GM12873 (cell line): ENCODE data around the gene PROCA1.

Experiments
- TF ChIP-seq, protein P1 (sequence below): IDR thresholded peaks from 2 replicates; pipeline ENCODE4 v1.5.1; 2012; ENCODE audit warnings: low read depth, mild to moderate bottlenecking, moderate library complexity, low read length, control low read depth; ENCODE audit not compliant: insufficient read depth; ENCODE audit errors: missing control alignments

Gene PROCA1

DNA sequence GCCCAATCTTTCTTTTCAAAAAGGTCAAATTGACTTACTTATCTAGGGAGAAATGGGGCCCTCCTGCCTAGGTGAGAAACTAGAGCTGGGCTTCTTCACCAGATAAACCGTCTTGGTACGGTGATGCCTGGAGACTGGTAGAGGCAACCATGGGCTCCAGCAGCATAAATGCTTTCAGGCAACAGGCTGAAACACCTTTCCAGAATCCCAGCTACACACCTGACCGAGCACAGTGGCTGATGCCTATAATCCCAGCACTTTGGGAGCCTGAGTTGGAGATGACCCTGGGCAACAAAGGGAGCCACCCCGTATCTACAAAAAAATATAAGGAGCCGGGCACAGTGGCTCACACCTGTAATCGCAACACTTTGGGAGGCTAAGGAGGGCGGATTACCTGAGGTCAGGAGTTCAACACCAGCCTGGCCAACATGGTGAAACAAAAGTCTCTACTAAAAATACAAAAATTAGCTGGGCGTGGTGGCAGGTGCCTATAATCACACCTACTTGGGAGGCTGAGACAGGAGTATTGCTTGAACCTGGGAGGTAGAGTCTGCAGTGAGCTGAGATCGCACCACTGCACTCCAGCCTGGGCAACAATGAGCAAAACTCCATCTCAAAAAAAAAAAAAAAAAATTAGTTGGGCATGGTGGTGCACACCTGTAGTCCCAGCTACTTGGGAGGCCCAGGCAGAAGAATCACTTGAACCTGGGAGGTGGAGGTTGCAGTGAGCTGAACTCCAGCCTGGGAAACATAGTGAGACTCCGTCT is 40.1 kb upstream of the PROCA1 start:
- TF ChIP-seq, protein P1, sequence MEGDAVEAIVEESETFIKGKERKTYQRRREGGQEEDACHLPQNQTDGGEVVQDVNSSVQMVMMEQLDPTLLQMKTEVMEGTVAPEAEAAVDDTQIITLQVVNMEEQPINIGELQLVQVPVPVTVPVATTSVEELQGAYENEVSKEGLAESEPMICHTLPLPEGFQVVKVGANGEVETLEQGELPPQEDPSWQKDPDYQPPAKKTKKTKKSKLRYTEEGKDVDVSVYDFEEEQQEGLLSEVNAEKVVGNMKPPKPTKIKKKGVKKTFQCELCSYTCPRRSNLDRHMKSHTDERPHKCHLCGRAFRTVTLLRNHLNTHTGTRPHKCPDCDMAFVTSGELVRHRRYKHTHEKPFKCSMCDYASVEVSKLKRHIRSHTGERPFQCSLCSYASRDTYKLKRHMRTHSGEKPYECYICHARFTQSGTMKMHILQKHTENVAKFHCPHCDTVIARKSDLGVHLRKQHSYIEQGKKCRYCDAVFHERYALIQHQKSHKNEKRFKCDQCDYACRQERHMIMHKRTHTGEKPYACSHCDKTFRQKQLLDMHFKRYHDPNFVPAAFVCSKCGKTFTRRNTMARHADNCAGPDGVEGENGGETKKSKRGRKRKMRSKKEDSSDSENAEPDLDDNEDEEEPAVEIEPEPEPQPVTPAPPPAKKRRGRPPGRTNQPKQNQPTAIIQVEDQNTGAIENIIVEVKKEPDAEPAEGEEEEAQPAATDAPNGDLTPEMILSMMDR = no peak

DNA sequence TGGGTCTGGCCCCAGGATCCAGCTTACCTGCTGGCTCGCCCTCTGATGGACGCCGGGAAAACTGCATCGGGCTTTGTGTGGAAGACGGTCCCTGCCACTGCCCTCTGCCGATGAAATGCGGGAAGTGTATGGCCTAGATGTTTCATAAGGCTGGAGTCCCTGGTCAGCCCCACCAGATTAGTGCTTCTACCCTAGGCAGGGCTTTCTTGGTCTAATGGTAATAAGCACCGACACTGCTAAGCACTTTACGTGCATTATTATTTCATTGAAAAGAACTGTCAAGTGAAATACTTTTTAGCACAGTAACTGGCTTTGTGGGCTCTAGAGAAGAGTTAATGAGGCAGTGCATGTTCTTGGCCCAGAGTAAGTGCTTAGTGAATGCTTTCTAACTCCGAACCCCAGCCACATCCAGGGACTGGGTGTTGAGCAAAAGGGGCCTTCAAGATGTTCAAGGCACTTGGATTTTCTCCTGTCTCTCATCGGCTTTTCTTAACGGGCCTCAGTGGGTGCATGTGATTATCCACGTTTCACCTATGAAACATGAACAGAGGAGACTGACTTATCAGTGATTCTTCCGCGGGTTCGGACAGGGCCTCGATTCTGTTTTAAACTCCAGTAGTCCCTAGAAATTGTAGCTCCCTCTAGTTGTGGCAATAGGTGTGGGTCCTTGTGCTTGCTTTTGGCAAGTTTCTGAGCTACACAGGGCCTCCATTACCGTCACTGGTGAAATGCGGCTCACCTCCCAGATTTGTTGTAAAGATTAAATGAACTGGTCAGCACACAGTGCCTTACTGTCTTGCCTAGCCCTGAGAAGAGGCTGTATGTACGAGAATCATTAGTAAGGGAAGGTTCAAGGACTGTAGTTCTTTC is 38.7 kb upstream of the PROCA1 start:
- TF ChIP-seq, protein P1 = peak; percentile 100

DNA sequence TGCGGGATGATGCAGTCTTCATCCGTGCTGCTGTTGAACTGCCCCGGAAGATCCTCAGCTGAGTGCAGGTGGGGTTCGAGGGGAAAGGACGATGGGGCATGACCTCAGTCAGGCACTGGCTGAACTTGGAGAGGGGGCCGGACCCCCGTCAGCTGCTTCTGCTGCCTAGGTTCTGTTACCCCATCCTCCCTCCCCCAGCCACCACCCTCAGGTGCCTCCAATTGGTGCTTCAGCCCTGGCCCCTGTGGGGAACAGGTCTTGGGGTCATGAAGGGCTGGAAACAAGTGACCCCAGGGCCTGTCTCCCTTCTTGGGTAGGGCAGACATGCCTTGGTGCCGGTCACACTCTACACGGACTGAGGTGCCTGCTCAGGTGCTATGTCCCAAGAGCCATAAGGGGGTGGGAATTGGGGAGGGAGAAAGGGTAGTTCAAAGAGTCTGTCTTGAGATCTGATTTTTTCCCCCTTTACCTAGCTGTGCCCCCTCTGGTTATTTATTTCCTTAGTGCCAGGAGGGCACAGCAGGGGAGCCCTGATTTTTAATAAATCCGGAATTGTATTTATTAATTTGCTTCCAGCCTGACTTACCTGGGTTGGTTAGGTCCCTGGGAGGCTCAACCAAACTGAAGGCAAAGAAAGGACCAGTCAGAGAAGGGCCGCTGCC is 38.0 kb upstream of the PROCA1 start:
- TF ChIP-seq, protein P1 = no peak

DNA sequence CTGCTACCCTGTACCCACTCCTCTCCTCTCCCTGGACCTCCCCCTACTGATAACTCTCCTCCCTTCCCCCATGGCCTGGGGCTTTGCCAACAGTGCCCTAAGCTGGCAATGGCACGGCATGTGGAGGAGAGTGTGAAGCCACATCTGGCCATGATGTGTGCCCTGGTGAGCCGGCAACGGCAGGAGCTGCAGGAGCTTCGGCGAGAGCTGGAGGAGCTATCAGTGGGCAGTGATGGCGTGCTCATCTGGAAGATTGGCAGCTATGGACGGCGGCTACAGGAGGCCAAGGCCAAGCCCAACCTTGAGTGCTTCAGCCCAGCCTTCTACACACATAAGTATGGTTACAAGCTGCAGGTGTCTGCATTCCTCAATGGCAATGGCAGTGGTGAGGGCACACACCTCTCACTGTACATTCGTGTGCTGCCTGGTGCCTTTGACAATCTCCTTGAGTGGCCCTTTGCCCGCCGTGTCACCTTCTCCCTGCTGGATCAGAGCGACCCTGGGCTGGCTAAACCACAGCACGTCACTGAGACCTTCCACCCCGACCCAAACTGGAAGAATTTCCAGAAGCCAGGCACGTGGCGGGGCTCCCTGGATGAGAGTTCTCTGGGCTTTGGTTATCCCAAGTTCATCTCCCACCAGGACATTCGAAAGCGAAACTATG is 37.3 kb upstream of the PROCA1 start:
- TF ChIP-seq, protein P1 = no peak

DNA sequence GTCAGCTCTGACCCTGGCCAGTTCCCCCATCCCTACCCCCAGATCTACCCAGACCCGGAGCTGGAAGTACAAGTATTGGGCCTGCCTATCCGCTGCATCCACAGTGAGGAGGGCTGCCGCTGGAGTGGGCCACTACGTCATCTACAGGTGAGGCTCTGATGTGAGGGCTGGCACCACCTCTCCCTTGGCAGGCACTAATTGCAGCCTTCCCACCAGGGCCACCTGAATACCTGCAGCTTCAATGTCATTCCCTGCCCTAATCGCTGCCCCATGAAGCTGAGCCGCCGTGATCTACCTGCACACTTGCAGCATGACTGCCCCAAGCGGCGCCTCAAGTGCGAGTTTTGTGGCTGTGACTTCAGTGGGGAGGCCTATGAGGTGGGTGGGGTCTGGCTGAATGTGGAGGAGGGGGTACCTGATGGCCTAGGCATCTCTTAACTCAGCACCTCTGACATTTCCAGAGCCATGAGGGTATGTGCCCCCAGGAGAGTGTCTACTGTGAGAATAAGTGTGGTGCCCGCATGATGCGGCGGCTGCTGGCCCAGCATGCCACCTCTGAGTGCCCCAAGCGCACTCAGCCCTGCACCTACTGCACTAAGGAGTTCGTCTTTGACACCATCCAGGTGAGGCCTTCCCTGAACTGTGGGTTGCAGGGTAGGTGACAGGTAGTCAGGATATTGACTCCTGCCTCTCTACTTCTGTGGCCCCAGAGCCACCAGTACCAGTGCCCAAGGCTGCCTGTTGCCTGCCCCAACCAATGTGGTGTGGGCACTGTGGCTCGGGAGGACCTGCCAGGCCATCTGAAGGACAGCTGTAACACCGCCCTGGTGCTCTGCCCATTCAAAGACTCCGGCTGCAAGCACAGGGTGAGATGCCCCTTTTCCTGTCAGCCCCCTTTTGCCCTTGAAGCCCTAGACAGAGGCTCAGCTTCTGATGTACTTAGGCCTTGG is 36.4 kb upstream of the PROCA1 start:
- TF ChIP-seq, protein P1 = no peak

DNA sequence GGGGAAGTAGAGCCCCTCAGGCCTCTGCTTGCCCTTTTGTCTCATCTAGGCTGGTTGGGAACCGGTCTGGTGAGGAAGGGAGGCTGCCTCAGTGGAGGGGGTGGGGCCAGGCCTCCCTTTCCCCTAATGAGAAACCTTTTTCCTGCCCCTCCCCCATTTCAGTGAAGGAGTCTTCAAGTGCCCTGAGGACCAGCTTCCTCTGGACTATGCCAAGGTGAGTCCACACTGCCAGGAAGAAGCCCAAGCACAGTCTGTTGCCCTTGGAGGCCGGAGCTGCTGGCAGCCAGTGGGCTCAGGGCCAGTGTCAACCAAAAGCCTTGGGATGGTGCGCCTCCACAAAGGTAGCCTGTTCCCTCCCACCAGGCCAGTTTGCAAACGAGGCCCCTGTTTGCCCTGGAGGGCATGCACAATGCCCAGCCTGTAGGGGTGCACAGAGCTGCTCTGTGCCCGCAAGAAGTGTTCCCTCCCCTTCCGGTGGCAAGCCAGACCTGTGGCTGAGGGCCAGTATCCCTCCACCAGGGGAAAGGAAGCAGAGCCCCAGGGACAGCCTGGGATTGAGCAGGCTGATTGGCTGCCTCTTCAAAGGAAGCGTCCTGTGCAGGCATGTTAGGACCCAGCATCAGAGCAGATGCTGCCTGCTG is 35.5 kb upstream of the PROCA1 start:
- TF ChIP-seq, protein P1 = no peak
